ENCODE measurements around the gene PJA1.

The PJA1 gene

GRCh38 chrX:69124108-69124507 lies 41.1 kb downstream of the PJA1 start:
- no peaks in the 10 kb centered on the region for H3K36me3 ChIP-seq (ENCODE audit: control insufficient read depth, low read depth, low read length)
- H3K9ac ChIP-seq (ENCODE audit: low read length) = no peak overlapping the region
- peaks cover 15% of the 10 kb centered on the region for H3K4me1 ChIP-seq (ENCODE audit: control insufficient read depth, low read depth, low read length)
- H3K27ac ChIP-seq (ENCODE audit: low read length) = no peak overlapping the region
- peaks cover 27% of the 10 kb centered on the region for H3K27me3 ChIP-seq (ENCODE audit: control insufficient read depth, insufficient read depth, low read length)
- no peaks in the 10 kb centered on the region for H3K9me3 ChIP-seq (ENCODE audit: control insufficient read depth, low read depth, low read length)
- H3K4me3 ChIP-seq (ENCODE audit: low read length) = no peak overlapping the region

GRCh38 chrX:69123481-69123880 lies 41.8 kb downstream of the PJA1 start:
- H3K36me3 ChIP-seq (ENCODE audit: control insufficient read depth, low read depth, low read length) = no peaks in the 10 kb centered on the region
- peaks cover 21% of the 10 kb centered on the region for H3K27me3 ChIP-seq (ENCODE audit: control insufficient read depth, insufficient read depth, low read length)
- H3K9ac ChIP-seq (ENCODE audit: low read length) = no peak overlapping the region
- no peaks in the 10 kb centered on the region for H3K9me3 ChIP-seq (ENCODE audit: control insufficient read depth, low read depth, low read length)
- no peak overlapping the region for H3K4me3 ChIP-seq (ENCODE audit: low read length)
- H3K27ac ChIP-seq (ENCODE audit: low read length) = no peak overlapping the region
- H3K4me1 ChIP-seq (ENCODE audit: control insufficient read depth, low read depth, low read length) = peaks cover 15% of the 10 kb centered on the region

- H3K27me3 ChIP-seq (ENCODE audit: control insufficient read depth, insufficient read depth, low read length) = peaks cover 1% of the 10 kb centered on the region
- H3K36me3 ChIP-seq (ENCODE audit: control insufficient read depth, low read depth, low read length) = no peaks in the 10 kb centered on the region
- H3K4me1 ChIP-seq (ENCODE audit: control insufficient read depth, low read depth, low read length) = peaks cover 8% of the 10 kb centered on the region
- no peak overlapping the region for H3K27ac ChIP-seq (ENCODE audit: low read length)
- H3K4me3 ChIP-seq (ENCODE audit: low read length) = no peak overlapping the region
- H3K9ac ChIP-seq (ENCODE audit: low read length) = no peak overlapping the region
- no peaks in the 10 kb centered on the region for H3K9me3 ChIP-seq (ENCODE audit: control insufficient read depth, low read depth, low read length)
Measured at GRCh38 chrX:69121321-69122000, 43.8 kb downstream of the PJA1 start.

- Histone ChIP-seq H3K9me3 (ENCODE audit: control insufficient read depth, low read depth, low read length) (no peaks in the 10 kb centered on the region), H3K27ac (ENCODE audit: low read length) (no peak overlapping the region), H3K27me3 (ENCODE audit: control insufficient read depth, insufficient read depth, low read length) (no peaks in the 10 kb centered on the region), H3K36me3 (ENCODE audit: control insufficient read depth, low read depth, low read length) (no peaks in the 10 kb centered on the region), H3K4me1 (ENCODE audit: control insufficient read depth, low read depth, low read length) (peaks cover 8% of the 10 kb centered on the region), H3K4me3 (ENCODE audit: low read length) (no peak overlapping the region), H3K9ac (ENCODE audit: low read length) (no peak overlapping the region)
Measured at GRCh38 chrX:69120476-69120875, 44.8 kb downstream of the PJA1 start.

- Histone ChIP-seq H3K36me3 (ENCODE audit: control insufficient read depth, low read depth, low read length) (no peaks in the 10 kb centered on the region), H3K4me1 (ENCODE audit: control insufficient read depth, low read depth, low read length) (peaks cover 8% of the 10 kb centered on the region), H3K9ac (ENCODE audit: low read length) (no peak overlapping the region), H3K4me3 (ENCODE audit: low read length) (no peak overlapping the region), H3K9me3 (ENCODE audit: control insufficient read depth, low read depth, low read length) (no peaks in the 10 kb centered on the region), H3K27me3 (ENCODE audit: control insufficient read depth, insufficient read depth, low read length) (no peaks in the 10 kb centered on the region), H3K27ac (ENCODE audit: low read length) (no peak overlapping the region)
Measured at GRCh38 chrX:69119122-69119521, 46.1 kb downstream of the PJA1 start.

- H3K9me3 ChIP-seq (ENCODE audit: control insufficient read depth, low read depth, low read length) = no peaks in the 10 kb centered on the region
- H3K4me1 ChIP-seq (ENCODE audit: control insufficient read depth, low read depth, low read length) = peaks cover 3% of the 10 kb centered on the region
- H3K27me3 ChIP-seq (ENCODE audit: control insufficient read depth, insufficient read depth, low read length) = no peaks in the 10 kb centered on the region
- H3K27ac ChIP-seq (ENCODE audit: low read length) = no peak overlapping the region
- no peak overlapping the region for H3K9ac ChIP-seq (ENCODE audit: low read length)
- no peak overlapping the region for H3K4me3 ChIP-seq (ENCODE audit: low read length)
- no peaks in the 10 kb centered on the region for H3K36me3 ChIP-seq (ENCODE audit: control insufficient read depth, low read depth, low read length)
Measured at GRCh38 chrX:69117876-69118526, 47.3 kb downstream of the PJA1 start.

GRCh38 chrX:69116077-69116476 lies 49.2 kb downstream of the PJA1 start:
- Histone ChIP-seq H3K27ac (ENCODE audit: low read length) (no peak overlapping the region), H3K9me3 (ENCODE audit: control insufficient read depth, low read depth, low read length) (no peaks in the 10 kb centered on the region), H3K27me3 (ENCODE audit: control insufficient read depth, insufficient read depth, low read length) (no peaks in the 10 kb centered on the region), H3K4me3 (ENCODE audit: low read length) (no peak overlapping the region), H3K4me1 (ENCODE audit: control insufficient read depth, low read depth, low read length) (peaks cover 3% of the 10 kb centered on the region), H3K36me3 (ENCODE audit: control insufficient read depth, low read depth, low read length) (no peaks in the 10 kb centered on the region), H3K9ac (ENCODE audit: low read length) (no peak overlapping the region)

- H3K9ac ChIP-seq (ENCODE audit: low read length) = no peak overlapping the region
- H3K9me3 ChIP-seq (ENCODE audit: control insufficient read depth, low read depth, low read length) = no peaks in the 10 kb centered on the region
- no peak overlapping the region for H3K27ac ChIP-seq (ENCODE audit: low read length)
- H3K4me3 ChIP-seq (ENCODE audit: low read length) = no peak overlapping the region
- peaks cover 11% of the 10 kb centered on the region for H3K4me1 ChIP-seq (ENCODE audit: control insufficient read depth, low read depth, low read length)
- no peaks in the 10 kb centered on the region for H3K27me3 ChIP-seq (ENCODE audit: control insufficient read depth, insufficient read depth, low read length)
- no peaks in the 10 kb centered on the region for H3K36me3 ChIP-seq (ENCODE audit: control insufficient read depth, low read depth, low read length)
Measured at GRCh38 chrX:69113723-69114122, 51.5 kb downstream of the PJA1 start.

Data from iPS-18a (cell line).